T47D (cell line): Measurements from ENCODE around the gene LTBP1.

Experiments
- DNase-seq, 2 experiments: peaks; one replicate each; pipeline versions ENCODE4 v3.0.0 to v3.0.0-alpha.2; 2011 to 2012; ENCODE audit warnings: low read depth in 1 of 2, low spot score in 1 of 2
- JUND ChIP-seq: IDR thresholded peaks from 2 replicates; pipeline ENCODE4 v1.6.1; 2012; ENCODE audit warnings: low read depth
- in situ Hi-C: cut with HindIII; loops from 2 replicates; pipeline ENCODE4 v1.10.0; 2016; ENCODE audit warnings: low sequenced_read_pairs, low pct_unique_long_range_greater_than_20kb

Gene LTBP1

GRCh38 chr2:33256162-33256755 is 309.5 kb downstream of the LTBP1 start:
- in situ Hi-C loops: no loop called here
- DNase-seq: no peak
- TF ChIP-seq JUND: no peak

DNA sequence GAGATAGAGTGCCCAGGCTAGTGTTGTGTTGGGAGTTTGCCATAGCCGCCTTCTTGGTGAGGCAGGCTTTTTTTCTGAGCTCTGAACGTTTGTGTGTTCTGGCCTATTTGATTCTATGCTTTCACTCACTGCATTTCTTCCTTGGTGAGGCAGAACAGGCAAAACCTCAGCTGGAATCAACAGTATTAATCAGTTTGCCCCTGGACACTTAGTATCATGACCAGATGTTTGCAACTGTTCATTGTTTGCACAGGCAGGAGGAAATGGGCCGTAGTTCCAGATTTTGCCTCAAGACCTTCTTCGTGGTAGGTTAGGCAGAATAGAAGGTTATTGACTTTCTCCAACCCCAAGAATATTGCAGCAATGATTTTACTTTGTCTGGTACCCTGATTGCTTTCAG is 311.6 kb downstream of the LTBP1 start:
- DNase-seq: no peak
- in situ Hi-C loops: no loop called here
- TF ChIP-seq JUND: no peak

DNA sequence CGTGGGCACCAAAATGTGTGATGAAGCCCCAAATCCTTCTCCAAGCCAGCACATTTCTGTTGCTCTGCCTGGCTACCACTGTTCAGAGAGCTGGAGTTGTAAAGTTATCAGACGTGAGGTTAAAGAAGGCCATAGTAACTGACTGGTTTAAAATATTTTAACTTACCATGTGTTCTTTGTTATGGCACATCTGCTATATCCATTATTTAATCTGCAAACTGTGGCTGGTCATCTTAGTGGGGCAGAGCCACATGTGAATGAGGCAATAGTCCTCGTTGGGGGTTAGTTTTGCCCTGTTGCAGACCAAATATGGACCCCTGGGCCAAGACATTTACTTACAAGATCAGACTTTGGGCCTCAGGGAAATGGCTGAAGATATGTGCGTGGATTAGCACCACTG is 315.3 kb downstream of the LTBP1 start:
- in situ Hi-C loops: no loop called here
- DNase-seq: no peak
- no peak for TF ChIP-seq JUND

DNA sequence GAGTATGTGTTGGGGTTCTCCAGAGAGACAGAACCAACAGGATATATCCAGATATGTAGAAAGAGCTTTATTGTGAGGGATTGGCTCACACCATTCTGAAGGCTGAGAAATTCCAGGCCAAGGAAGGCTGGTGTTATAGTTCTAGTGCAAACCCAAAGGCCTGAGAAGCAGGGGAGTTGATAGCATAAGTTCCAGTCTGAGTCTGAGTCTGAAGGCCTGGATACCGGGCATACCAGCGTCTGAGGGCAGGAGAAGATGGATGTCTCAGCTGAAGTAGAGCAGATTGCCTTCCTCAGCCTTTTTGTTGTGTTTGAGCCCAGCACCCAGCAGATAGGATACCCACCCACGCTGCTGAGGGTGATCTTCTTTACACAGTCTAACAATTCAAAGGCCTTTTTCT is 318.0 kb downstream of the LTBP1 start:
- in situ Hi-C loops: no loop called here
- DNase-seq: no peak
- TF ChIP-seq JUND: no peak

GRCh38 chr2:33265584-33266338 is 319.0 kb downstream of the LTBP1 start:
- TF ChIP-seq JUND: no peak
- no peak for DNase-seq
- in situ Hi-C loops: no loop called here

GRCh38 chr2:33266467-33266866 is 319.7 kb downstream of the LTBP1 start:
- no peak for TF ChIP-seq JUND
- no peak for DNase-seq
- in situ Hi-C loops: no loop called here

DNA sequence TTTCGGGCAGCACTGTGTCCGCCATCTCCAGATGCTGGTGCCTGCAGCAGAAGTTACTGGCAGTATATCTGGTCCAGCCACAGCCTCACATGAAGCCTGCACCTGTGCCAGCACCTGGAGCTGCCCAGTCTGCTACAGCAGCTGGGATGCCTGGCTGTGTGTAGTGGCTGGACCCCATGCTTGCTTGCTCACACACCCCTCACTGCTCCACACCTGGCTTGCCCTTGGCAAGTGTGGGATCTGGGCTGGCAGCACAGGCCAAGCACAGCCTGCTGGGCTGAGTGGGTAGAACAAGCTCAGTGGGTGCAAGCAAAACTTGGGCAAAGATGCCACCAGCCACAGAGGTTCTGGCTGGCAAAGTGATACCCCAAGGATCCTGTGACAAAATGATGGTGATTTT is 320.3 kb downstream of the LTBP1 start:
- TF ChIP-seq JUND: no peak
- no peak for DNase-seq
- in situ Hi-C loops: no loop called here

DNA sequence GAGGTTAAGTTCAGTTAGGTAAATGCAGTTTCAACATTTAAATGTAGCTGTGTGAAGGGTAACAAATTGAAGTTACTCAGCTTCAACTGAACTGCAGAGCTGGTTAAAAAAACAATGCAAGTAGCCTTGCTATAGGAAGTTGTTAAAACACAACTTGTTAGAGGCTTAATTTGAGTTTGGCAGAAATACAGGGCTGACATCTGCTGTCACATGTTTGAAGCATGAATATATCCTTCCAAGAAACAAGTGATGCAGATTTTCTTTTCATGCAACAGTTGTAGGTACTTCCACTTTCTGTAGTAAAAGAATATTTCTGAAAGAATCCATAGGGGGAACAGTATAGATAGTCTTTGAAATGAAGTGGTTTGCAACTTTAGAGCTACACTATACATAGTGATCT is 321.0 kb downstream of the LTBP1 start:
- in situ Hi-C loops: no loop called here
- no peak for TF ChIP-seq JUND
- DNase-seq: no peak

DNA sequence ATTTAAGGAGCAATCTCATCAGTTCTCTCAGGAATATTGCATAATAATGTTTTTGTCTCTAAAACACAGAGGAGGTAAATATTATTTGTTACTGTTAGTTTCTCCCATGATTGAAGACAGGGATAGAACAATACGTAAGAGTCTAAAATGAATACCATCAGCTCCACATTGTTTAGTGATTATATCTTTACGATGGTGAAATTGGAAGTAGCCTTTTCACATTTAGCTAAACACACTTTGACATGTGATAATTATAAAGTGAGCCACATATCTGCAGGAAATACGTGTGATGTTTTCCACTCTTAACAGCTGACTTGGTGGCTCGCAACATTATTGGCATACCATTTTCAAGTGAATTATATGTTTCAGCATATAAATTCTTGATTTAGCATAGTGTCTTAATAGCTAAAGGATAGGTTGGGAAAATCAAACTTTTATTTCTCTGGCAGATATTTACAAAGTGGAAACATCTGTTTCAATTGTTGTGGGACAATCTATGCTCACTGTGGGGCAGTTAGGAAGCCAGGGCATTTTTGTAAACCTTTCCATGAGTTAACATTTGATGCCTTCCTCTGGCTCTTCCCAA is 321.6 kb downstream of the LTBP1 start:
- no peak for DNase-seq
- in situ Hi-C loops: no loop called here
- TF ChIP-seq JUND: no peak

- in situ Hi-C loops: no loop called here
- no peak for DNase-seq
- no peak for TF ChIP-seq JUND
Measured at GRCh38 chr2:33272001-33272400, 325.2 kb downstream of the LTBP1 start.

- in situ Hi-C loops: no loop called here
- no peak for DNase-seq
- no peak for TF ChIP-seq JUND
Measured at GRCh38 chr2:33273479-33273878, 326.7 kb downstream of the LTBP1 start.

GRCh38 chr2:33274524-33274923 is 327.8 kb downstream of the LTBP1 start:
- TF ChIP-seq JUND: no peak
- DNase-seq: no peak
- in situ Hi-C loops: no loop called here

DNA sequence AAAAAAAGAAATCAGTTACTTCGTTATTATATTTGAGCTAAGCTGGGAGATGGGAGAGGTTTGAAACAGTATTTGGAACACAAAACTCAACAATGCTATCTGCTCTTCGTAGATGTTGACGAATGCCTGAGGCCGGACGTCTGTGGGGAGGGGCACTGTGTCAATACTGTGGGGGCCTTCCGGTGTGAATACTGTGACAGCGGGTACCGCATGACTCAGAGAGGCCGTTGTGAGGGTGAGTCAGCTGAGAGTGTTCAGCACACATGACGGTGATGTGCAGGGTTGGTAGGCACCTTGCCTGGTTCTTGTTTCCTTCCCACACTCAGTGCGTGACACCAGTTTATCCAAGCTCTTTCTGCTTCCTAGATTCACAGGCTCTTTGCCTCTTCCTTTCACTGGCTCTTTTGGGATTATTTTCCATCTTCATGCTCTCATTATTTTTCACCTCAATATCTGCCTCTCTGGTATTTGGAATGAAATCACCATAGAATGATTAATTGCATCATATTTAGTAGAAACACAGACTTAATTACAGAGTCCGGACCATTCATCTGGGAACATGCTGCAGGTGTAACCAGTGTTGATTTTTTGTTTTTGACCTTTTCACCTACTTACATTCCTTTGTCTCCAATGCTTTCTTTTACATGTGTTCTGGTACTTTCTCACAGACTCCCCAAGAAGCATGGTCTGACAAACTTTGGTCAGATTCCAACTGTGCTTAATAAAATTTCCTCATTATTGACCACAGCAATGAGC is 329.1 kb downstream of the LTBP1 start:
- in situ Hi-C loops: no loop called here
- DNase-seq: no peak
- TF ChIP-seq JUND: no peak
